Vagina (tissue), 2 donors: ENCODE results near the gene HEXA.

Source experiments
- POLR2A ChIP-seq, 2 donors: fragments of 450-650 bp; IDR thresholded peaks; one replicate each; pipeline ENCODE4 v1.6.1; 2017; ENCODE audit warnings: antibody characterized with exemption in 2 of 2, mild to moderate bottlenecking in 2 of 2, moderate library complexity in 2 of 2
- POLR2AphosphoS5 ChIP-seq, 2 donors: sonication (generic); formaldehyde crosslinking; IDR thresholded peaks; one replicate each; pipeline ENCODE4 v1.9.0; 2017; ENCODE audit warnings: antibody characterized with exemption in 2 of 2, mild to moderate bottlenecking in 2 of 2, low read depth in 1 of 2; ENCODE audit not compliant: insufficient read depth in 1 of 2
- TF ChIP-seq, protein P1 (sequence below), 3 experiments: fragments of 450-650 bp in 2 of 3; fragments of 200-600 bp in 1 of 3; sonication (generic) in 1 of 3; IDR thresholded peaks; one replicate each; pipeline ENCODE4 v1.5.1; 2017 to 2019; ENCODE audit warnings: antibody characterized with exemption in 3 of 3, mild to moderate bottlenecking in 2 of 3, moderate library complexity in 2 of 3

GRCh38 chr15:72307026-72307425 lies 68.8 kb downstream of the HEXA start:
- TF ChIP-seq, protein P1, sequence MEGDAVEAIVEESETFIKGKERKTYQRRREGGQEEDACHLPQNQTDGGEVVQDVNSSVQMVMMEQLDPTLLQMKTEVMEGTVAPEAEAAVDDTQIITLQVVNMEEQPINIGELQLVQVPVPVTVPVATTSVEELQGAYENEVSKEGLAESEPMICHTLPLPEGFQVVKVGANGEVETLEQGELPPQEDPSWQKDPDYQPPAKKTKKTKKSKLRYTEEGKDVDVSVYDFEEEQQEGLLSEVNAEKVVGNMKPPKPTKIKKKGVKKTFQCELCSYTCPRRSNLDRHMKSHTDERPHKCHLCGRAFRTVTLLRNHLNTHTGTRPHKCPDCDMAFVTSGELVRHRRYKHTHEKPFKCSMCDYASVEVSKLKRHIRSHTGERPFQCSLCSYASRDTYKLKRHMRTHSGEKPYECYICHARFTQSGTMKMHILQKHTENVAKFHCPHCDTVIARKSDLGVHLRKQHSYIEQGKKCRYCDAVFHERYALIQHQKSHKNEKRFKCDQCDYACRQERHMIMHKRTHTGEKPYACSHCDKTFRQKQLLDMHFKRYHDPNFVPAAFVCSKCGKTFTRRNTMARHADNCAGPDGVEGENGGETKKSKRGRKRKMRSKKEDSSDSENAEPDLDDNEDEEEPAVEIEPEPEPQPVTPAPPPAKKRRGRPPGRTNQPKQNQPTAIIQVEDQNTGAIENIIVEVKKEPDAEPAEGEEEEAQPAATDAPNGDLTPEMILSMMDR (IDR thresholded peaks at IDR 0.05) = no peak
- TF ChIP-seq POLR2AphosphoS5 (IDR thresholded peaks at IDR 0.05; ENCODE audit: insufficient read depth in 1 of 2, low read depth in 1 of 2) (no peak), POLR2A (IDR thresholded peaks at IDR 0.05) (no peak)
